Stomach (tissue), 4 donors: ENCODE data around the gene P2RX3.

ENCODE experiments used
- POLR2AphosphoS5 ChIP-seq, 3 donors: sonication (generic); formaldehyde crosslinking; IDR thresholded peaks; one replicate each; pipeline ENCODE4 v1.6.1; 2016; ENCODE audit warnings: antibody characterized with exemption in 3 of 3
- TF ChIP-seq, protein P1 (sequence below), 7 experiments: fragments of 450-650 bp in 4 of 7; fragments of 200-600 bp in 3 of 7; sonication (generic) in 3 of 7; IDR thresholded peaks; one replicate each; pipeline ENCODE4 v1.5.1; 2016 to 2019; ENCODE audit warnings: antibody characterized with exemption in 7 of 7, control low read depth in 2 of 7, mild to moderate bottlenecking in 1 of 7

- TF ChIP-seq, protein P1, sequence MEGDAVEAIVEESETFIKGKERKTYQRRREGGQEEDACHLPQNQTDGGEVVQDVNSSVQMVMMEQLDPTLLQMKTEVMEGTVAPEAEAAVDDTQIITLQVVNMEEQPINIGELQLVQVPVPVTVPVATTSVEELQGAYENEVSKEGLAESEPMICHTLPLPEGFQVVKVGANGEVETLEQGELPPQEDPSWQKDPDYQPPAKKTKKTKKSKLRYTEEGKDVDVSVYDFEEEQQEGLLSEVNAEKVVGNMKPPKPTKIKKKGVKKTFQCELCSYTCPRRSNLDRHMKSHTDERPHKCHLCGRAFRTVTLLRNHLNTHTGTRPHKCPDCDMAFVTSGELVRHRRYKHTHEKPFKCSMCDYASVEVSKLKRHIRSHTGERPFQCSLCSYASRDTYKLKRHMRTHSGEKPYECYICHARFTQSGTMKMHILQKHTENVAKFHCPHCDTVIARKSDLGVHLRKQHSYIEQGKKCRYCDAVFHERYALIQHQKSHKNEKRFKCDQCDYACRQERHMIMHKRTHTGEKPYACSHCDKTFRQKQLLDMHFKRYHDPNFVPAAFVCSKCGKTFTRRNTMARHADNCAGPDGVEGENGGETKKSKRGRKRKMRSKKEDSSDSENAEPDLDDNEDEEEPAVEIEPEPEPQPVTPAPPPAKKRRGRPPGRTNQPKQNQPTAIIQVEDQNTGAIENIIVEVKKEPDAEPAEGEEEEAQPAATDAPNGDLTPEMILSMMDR (IDR thresholded peaks at IDR 0.05): no peak
- no peak for TF ChIP-seq POLR2AphosphoS5 (IDR thresholded peaks at IDR 0.05)
Observed at GRCh38 chr11:57299150-57299737, 38.9 kb upstream of the P2RX3 start.
